ENCODE data around the gene JAG1.

DNA sequence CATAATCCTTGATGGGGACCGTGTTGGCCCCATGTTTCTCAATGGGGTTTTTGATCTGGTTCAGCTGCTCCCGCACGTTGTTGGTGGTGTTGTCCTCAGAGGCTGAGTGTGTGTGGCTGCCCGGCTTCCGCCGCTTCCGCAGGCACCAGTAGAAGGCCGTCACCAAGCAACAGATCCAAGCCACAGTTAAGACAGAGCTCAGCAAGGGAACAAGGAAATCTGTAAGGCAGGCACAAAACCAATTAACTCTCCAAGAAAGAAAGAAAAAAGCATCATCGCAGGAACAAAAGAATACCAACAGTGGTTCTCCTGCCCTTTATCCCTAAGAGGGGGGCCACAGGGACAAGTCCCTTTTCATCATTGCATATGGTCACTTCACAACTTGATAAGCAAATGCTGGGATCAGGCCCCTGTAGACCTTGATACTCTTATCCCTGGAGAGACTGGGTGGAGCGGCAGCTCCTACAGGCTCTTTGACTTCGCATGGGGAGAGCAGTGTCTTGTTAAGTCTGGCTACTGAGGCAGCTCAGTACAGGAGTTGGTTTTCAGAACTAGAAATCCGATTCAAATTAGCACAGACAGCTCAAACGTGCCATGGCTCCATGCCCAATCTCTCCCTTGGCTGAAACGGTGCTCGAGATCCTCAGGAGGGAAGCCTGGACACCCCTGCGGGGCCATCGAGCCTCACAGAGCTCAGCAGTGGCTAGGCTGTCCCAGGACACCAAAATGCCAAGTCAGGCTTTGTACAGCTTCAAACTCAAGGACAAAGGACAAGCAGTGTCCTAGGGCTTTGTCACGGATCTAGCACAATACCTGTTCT, 33.9 kb downstream of the JAG1 start:
- TF ChIP-seq POLR2AphosphoS5 (IDR thresholded peaks at IDR 0.05; ENCODE audit: control insufficient read depth, insufficient read depth, low read depth, low read length) (no peak), SMARCB1 (IDR thresholded peaks at IDR 0.05; ENCODE audit: insufficient read length, low read depth) (no peak), MXI1 (IDR thresholded peaks at IDR 0.05; ENCODE audit: low read depth, low read length) (no peak), HNRNPL (IDR thresholded peaks at IDR 0.05; ENCODE audit: low read depth, low read length) (no peak), BHLHE40 (IDR thresholded peaks at IDR 0.05; ENCODE audit: low read length) (no peak), EP300 (IDR thresholded peaks at IDR 0.05; ENCODE audit: low read length) (no peak), ARNT (IDR thresholded peaks at IDR 0.05) (no peak), ZNF586 (CRISPR knock-in tag; conservative IDR thresholded peaks at IDR 0.05) (no peak), ZC3H4 (CRISPR knock-in tag; IDR thresholded peaks at IDR 0.05; ENCODE audit: borderline replicate concordance) (no peak)
- TF ChIP-seq, protein P1, sequence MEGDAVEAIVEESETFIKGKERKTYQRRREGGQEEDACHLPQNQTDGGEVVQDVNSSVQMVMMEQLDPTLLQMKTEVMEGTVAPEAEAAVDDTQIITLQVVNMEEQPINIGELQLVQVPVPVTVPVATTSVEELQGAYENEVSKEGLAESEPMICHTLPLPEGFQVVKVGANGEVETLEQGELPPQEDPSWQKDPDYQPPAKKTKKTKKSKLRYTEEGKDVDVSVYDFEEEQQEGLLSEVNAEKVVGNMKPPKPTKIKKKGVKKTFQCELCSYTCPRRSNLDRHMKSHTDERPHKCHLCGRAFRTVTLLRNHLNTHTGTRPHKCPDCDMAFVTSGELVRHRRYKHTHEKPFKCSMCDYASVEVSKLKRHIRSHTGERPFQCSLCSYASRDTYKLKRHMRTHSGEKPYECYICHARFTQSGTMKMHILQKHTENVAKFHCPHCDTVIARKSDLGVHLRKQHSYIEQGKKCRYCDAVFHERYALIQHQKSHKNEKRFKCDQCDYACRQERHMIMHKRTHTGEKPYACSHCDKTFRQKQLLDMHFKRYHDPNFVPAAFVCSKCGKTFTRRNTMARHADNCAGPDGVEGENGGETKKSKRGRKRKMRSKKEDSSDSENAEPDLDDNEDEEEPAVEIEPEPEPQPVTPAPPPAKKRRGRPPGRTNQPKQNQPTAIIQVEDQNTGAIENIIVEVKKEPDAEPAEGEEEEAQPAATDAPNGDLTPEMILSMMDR (IDR thresholded peaks at IDR 0.05 in 2 of 3, conservative IDR thresholded peaks at IDR 0.05 in 1 of 3; ENCODE audit: insufficient read depth in 2 of 3, low read depth in 1 of 3, low read length in 3 of 3), result no peak
- TF ChIP-seq, protein P2, sequence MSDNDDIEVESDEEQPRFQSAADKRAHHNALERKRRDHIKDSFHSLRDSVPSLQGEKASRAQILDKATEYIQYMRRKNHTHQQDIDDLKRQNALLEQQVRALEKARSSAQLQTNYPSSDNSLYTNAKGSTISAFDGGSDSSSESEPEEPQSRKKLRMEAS (CRISPR knock-in tag; IDR thresholded peaks at IDR 0.05), result no peak
- TF ChIP-seq, protein P3, sequence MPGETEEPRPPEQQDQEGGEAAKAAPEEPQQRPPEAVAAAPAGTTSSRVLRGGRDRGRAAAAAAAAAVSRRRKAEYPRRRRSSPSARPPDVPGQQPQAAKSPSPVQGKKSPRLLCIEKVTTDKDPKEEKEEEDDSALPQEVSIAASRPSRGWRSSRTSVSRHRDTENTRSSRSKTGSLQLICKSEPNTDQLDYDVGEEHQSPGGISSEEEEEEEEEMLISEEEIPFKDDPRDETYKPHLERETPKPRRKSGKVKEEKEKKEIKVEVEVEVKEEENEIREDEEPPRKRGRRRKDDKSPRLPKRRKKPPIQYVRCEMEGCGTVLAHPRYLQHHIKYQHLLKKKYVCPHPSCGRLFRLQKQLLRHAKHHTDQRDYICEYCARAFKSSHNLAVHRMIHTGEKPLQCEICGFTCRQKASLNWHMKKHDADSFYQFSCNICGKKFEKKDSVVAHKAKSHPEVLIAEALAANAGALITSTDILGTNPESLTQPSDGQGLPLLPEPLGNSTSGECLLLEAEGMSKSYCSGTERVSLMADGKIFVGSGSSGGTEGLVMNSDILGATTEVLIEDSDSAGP (CRISPR knock-in tag; IDR thresholded peaks at IDR 0.05), result no peak
- TF ChIP-seq, protein P4, sequence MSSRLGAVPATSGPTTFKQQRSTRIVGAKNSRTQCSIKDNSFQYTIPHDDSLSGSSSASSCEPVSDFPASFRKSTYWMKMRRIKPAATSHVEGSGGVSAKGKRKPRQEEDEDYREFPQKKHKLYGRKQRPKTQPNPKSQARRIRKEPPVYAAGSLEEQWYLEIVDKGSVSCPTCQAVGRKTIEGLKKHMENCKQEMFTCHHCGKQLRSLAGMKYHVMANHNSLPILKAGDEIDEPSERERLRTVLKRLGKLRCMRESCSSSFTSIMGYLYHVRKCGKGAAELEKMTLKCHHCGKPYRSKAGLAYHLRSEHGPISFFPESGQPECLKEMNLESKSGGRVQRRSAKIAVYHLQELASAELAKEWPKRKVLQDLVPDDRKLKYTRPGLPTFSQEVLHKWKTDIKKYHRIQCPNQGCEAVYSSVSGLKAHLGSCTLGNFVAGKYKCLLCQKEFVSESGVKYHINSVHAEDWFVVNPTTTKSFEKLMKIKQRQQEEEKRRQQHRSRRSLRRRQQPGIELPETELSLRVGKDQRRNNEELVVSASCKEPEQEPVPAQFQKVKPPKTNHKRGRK (tag; IDR thresholded peaks at IDR 0.05), result no peak
- TF ChIP-seq, protein P5, sequence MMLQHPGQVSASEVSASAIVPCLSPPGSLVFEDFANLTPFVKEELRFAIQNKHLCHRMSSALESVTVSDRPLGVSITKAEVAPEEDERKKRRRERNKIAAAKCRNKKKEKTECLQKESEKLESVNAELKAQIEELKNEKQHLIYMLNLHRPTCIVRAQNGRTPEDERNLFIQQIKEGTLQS (IDR thresholded peaks at IDR 0.05), result no peak
- TF ChIP-seq, protein P5 (CRISPR knock-in tag; conservative IDR thresholded peaks at IDR 0.05), result no peak

All from K562 (cell line).